Epithelial cell of umbilical artery (primary cell): ENCODE data around the gene CLEC1B. TPM values are rescaled to one million over a fixed set of nuclear protein-coding genes. Genes with fewer than 3 reads are reported as not detected.

Experiments used
- total RNA-seq: library from RNA; depleted of rRNA; stranded (reverse); fragments of >200 nt; gene quantifications from 2 replicates; pipeline ENCODE4 v1.2.3, GENCODE V29; 2014

The CLEC1B gene
- not detected in 2 replicates for total RNA-seq

GRCh38 chr12:9999016-9999415 lies at the start of gene CLEC1B:
TSS of gene CLEC1B (minus strand) at chr12:9999121. CDS start at chr12:9999100, 21 bp downstream.

GRCh38 chr12:10030446-10030845 lies 31.5 kb upstream of the CLEC1B start, which contains the start of gene CLEC9A:
TSS of gene CLEC9A (plus strand) at chr12:10030682. CDS start at chr12:10052688, 22,006 bp downstream.

GRCh38 chr12:9971181-9971580 lies 27.7 kb downstream of the CLEC1B start, which contains the start of gene CLEC12A:
TSS of gene CLEC12A (plus strand) at chr12:9971409. CDS start at chr12:9971597, 188 bp downstream.

Other genes starting within 250 kb of the CLEC1B start
- gene CD69, start 238.2 kb downstream of the CLEC1B start, total RNA-seq, result 0.97 and 2.0 TPM in 2 replicates
- gene KLRF1, start 171.6 kb downstream of the CLEC1B start, total RNA-seq, result 0.30 TPM in 1 of 2 replicates, not detected in the other
- 39.6 and 39.8 TPM in 2 replicates for gene CLEC2B, start 129.8 kb downstream of the CLEC1B start, total RNA-seq
- gene KLRF2, start 117.6 kb downstream of the CLEC1B start, total RNA-seq, result not detected in 2 replicates
- gene CLEC2A, start 66.8 kb downstream of the CLEC1B start, total RNA-seq, result not detected in 2 replicates
- not detected in 2 replicates for gene CLEC12A, start 27.7 kb downstream of the CLEC1B start, total RNA-seq
- 0.32 and 0.46 TPM in 2 replicates for gene CLEC12B, start 11.5 kb upstream of the CLEC1B start, total RNA-seq
- gene CLEC9A, start 31.6 kb upstream of the CLEC1B start, total RNA-seq, result not detected in 2 replicates
- gene CLEC1A, start 99.9 kb upstream of the CLEC1B start, total RNA-seq, result 18.7 and 24.4 TPM in 2 replicates
- gene CLEC7A, start 131.1 kb upstream of the CLEC1B start, total RNA-seq, result 0.46 TPM in 1 of 2 replicates, not detected in the other
- not detected in 2 replicates for gene OLR1, start 173.0 kb upstream of the CLEC1B start, total RNA-seq
- not detected in 2 replicates for gene TMEM52B, start 179.9 kb upstream of the CLEC1B start, total RNA-seq
- gene GABARAPL1, start 213.8 kb upstream of the CLEC1B start, total RNA-seq, result 38.8 and 46.4 TPM in 2 replicates